ENCODE data around the gene PSMD2.

PSMD2 gene

DNA sequence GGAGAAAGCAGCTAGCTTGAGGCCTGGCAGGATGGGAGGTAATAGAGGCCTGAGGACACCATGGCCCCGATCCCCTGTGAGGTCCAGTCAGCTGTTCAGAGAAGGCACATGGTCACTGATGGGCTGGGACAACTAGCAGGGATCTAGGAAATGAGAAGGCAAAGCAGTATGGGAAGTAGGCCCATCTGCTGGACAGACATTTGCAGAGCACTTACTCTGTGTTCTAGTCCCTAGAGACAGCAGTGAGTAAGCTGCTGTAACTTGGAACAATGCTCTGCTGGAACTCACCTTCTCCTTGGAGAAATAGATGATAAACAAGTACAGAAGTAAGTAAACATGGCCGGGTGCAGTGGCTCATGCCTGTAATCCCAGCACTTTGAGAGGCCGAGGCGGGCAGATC, 16.1 kb upstream of the PSMD2 start:
- no peak for DNase-seq (ENCODE audit: low read depth)

DNA sequence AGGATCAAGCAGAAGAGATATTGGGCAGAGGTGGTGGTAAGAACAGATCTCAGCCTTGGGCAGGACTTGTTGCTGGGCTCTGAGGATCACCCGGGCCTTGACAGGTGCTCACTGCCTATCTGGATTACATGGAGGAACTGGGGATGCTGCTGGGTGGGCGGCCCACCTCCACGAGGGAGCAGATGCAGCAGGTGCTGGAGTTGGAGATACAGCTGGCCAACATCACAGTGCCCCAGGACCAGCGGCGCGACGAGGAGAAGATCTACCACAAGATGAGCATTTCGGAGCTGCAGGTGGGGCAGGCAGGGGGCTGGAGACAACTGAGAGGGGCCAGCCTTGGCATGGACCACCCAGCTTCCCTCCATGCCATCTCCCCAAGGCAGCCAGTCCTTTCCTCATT, 15.4 kb upstream of the PSMD2 start:
- DNase-seq (ENCODE audit: low read depth), result no peak

DNA sequence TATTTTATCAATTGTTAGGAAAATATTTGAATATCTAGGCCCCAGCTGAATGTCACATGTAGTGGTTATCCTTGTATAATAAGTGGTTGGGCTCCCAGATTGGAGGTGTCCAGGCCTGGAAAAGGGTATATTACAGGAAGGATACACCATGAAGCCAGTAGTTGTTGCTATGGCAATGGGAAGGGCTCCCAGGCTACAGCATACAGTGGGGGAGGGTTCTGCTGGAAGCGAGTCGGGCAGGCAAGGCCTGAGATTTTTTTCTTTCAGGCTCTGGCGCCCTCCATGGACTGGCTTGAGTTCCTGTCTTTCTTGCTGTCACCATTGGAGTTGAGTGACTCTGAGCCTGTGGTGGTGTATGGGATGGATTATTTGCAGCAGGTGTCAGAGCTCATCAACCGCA, 14.3 kb upstream of the PSMD2 start:
- no peak for DNase-seq (ENCODE audit: low read depth)

DNA sequence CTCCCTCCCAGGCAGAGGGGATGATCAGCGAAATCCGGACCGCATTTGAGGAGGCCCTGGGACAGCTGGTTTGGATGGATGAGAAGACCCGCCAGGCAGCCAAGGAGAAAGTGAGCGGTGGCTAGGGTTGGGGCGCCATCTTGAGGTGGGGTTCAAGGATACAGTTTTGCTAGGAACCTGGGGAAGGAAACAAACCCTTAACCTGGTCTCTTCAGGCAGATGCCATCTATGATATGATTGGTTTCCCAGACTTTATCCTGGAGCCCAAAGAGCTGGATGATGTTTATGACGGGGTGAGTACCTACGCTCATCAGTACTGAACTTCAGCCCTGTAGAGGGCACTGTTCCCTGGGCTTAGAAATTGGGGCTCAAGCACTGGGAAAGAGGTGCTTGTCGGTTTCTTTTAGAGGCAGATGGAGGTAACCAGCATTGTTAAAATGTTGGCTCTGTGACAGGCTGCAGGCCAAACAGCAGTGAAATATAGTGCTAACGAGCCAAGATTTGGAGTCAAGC, 9.6 kb upstream of the PSMD2 start:
- peak; percentile 54 for DNase-seq (ENCODE audit: low read depth)

DNA sequence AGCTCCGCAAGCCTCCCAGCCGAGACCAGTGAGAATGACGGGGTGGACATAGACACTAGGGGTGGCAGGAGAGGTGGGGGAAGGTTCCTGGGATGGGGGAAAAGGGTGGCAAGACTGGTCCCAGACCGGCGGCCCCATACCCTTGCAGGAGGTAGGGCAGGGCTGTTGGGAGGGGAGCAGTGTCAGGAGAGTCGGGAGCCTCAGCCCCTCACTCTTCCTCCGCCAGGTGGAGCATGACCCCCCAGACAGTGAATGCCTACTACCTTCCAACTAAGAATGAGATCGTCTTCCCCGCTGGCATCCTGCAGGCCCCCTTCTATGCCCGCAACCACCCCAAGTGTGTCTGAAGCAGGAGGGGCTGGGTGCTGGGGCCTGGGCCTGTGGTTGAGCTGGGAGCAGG, 8.7 kb upstream of the PSMD2 start:
- DNase-seq (ENCODE audit: low read depth), result no peak

DNA sequence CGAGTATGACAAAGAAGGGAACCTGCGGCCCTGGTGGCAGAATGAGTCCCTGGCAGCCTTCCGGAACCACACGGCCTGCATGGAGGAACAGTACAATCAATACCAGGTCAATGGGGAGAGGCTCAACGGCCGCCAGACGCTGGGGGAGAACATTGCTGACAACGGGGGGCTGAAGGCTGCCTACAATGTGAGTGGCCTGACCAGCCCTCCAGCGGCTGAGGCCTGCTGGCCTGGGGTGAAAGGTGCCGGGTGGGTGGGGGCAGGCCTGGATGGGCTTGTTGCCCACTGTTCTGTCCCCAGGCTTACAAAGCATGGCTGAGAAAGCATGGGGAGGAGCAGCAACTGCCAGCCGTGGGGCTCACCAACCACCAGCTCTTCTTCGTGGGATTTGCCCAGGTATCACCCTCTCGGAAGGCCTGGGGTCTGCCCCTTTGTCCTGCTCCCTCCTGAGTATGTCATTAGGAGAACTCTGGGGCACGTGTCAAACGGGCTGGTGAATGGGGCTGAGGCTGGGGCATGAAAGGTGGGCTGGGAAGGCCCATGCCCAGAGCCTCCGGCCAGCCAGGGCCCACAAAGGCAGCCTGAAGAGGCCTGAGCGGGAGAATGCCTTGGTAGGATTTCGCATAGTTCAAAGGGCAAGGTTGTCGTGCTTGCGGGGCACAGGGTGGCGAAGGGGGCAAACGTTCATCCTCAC, 7.8 kb upstream of the PSMD2 start:
- no peak for DNase-seq (ENCODE audit: low read depth)

DNA sequence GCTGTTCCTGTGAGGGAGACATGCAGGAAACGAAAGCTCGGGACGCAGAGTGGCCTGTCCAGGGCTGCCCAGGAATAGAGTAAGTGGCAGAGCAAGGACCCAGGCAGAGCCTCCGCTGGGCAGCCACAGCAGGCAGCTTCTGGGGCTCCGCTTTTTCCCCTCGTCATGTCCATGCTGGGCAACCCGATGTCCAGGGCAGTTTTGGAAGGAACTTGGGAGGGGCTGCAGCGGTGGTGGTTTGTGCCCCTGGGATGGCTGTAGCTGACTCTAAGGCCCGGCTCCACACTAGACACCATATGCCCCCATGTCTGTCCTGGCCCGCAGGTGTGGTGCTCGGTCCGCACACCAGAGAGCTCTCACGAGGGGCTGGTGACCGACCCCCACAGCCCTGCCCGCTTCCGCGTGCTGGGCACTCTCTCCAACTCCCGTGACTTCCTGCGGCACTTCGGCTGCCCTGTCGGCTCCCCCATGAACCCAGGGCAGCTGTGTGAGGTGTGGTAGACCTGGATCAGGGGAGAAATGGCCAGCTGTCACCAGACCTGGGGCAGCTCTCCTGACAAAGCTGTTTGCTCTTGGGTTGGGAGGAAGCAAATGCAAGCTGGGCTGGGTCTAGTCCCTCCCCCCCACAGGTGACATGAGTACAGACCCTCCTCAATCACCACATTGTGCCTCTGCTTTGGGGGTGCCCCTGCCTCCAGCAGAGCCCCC, 7.1 kb upstream of the PSMD2 start:
- no peak for DNase-seq (ENCODE audit: low read depth)

DNA sequence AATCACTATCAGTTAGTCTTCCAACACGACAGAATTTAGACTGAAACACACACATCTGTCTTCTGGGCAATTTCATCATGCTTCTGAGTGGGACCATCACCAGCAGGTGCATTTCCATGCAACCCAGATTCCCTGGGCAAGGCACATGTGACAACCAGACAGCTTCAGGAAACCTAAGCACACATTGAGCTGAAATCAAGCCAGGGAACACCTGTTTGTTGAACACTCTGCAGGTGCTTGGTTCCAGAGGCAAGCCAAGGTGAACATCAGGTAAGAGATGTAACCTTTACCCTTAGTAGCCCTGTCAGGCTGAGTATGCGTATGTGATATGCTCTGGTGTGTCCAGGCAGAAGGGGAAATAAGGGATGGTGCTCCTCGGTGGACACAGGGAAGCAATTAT, 3.3 kb upstream of the PSMD2 start:
- no peak for DNase-seq (ENCODE audit: low read depth)

DNA sequence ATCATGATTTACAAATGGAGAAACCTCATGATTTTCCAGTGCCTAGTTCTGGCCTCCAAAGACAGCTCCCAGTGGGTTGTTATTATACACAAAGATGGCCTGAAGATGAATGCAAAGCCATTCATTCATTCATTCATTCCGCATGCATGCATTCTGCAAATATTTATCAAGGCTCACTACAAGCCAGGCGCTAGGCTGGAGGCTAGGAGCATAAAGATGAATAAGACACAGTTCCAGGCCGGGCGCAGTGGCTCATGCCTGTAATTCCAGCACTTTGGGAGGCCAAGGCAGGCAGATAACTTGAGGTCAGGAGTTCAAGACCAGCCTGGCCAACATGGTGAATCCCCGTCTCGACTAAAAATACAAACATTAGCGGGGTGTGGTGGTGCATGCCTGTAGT, 2.4 kb upstream of the PSMD2 start:
- no peak for DNase-seq (ENCODE audit: low read depth)

DNA sequence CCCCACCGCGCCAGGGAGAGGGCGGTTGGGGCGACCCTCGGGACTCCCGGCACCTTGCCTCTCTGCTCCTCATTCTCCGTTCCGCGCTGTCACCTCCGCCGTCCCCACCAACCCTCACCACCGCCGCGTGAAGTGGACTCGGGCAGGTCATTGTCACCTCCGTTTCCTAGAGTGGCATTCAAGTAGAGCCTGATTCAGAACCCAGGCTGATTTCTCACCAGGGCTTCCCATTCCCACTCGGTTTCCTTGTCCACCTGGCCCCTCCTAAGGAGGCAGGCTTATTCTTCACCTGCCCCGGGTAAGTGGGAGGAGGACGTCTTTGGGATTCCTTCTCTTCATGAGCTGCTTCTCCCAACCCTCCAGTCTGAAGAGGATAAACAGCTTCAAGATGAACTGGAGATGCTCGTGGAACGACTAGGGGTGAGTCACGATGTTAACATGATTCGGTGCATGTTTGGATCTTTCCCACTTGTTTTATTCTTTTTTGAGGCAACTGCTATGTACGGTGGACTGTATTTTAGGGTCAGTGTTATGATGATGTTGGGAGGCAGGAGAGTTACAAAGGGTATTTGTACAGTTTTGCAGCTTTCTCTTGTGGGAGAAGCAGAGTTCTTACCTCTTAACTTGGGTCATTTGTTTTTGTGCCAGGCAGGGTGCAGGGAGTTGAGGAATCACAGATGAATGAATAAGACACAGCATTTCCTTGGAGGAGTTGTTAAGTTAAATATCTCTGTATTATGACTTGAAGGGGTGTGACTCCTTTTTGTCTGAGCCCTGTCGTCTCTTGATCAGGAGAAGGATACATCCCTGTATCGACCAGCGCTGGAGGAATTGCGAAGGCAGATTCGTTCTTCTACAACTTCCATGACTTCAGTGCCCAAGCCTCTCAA, 692 bp downstream of the PSMD2 start:
- no peak for DNase-seq (ENCODE audit: low read depth)

DNA sequence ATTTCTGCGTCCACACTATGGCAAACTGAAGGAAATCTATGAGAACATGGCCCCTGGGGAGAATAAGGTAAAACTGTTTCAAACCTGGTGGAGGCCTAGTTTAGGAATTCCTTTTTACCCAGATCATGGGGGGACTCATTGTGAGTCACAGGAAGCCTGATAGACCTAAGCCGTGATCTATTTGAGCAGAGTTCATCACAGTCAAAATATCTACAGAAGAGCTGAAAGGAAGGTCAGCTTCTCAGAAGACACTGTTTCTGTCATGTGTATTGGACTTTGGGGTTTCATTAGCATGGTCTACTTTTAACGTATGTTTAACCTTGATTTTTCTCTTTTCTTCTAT, 1.3 kb downstream of the PSMD2 start:
- DNase-seq (ENCODE audit: low read depth), result no peak

DNA sequence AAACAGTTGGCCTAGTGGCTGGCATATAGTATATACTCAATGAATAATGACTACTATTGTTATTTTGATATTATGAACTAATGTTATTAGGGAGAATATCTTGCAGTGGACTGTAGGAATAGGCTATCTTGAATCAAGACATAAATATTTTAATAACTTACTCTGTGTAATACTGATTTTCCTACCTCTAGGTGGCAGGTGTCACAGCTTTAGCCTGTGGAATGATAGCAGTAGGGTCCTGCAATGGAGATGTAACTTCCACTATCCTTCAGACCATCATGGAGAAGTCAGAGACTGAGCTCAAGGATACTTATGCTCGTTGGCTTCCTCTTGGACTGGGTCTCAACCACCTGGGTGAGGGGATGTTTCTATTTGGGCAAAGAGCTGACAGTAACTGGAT, 6.5 kb downstream of the PSMD2 start:
- no peak for DNase-seq (ENCODE audit: low read depth)

DNA sequence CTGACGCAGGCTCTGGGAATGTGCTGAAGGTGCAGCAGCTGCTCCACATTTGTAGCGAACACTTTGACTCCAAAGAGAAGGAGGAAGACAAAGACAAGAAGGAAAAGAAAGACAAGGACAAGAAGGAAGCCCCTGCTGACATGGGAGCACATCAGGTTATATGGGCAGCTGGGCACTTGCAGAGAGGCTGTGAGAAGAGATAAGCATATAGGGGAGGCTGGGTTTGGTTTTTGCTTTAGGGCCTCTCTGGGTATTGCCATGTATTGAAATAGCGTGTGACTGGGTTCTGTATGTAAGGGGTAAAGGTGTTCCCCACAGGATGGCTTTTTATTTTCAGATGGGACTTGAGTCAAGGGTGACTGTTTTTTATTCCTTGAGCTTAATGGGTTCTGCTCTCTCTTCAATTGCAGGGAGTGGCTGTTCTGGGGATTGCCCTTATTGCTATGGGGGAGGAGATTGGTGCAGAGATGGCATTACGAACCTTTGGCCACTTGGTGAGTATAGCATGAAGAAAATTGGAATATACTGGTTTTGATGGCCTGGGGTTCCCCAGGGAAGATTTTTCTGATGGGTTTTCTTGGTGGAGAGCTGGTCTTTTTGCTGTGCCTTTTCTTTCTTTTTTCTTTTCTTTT, 7.4 kb downstream of the PSMD2 start:
- DNase-seq (ENCODE audit: low read depth), result no peak

DNA sequence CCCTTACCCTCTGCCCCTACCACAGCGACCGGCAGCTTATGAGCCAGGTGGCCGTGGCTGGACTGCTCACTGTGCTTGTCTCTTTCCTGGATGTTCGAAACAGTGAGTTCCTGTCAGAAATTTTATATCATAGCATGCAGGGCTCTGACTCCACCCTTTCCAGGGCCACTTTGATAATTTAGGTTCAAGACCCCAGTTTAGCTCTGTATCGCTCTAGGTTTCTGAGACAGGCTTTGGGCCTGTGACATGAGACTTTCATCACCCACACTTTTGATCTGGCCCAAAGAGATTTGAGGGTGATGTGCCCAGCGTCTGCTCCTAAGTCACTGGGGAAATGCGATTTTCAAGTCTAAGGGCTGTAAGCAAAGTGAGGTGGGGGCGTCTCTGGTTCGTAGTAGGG, 8.9 kb downstream of the PSMD2 start:
- no peak for DNase-seq (ENCODE audit: low read depth)

DNA sequence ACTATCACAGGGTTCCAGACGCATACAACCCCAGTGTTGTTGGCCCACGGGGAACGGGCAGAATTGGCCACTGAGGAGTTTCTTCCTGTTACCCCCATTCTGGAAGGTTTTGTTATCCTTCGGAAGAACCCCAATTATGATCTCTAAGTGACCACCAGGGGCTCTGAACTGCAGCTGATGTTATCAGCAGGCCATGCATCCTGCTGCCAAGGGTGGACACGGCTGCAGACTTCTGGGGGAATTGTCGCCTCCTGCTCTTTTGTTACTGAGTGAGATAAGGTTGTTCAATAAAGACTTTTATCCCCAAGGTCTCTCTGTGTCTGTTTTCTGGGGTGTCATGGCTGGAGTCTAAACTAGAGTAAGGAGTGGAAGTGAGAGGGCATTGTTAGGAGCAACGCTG, 9.7 kb downstream of the PSMD2 start:
- DNase-seq (ENCODE audit: low read depth), result no peak

DNA sequence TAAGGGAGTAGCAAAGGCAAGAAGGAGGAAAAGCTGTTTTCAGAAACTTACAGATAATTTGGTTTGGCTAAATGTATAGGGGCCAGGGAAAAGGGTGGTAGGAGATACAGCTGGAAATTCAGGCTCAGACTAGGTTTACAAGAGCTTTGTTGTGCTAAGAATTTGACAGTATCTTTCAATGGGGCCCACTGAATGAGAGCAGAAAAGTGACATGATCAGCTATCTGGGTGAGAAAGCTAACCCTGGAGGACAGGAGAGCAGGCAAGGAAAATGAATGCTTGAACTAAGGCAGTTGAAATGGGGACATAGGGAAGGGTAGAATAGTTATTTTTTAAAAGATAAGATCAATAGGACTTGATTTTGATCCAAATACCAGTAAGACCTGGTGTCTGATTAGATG, 12.6 kb downstream of the PSMD2 start:
- DNase-seq (ENCODE audit: low read depth), result no peak

DNA sequence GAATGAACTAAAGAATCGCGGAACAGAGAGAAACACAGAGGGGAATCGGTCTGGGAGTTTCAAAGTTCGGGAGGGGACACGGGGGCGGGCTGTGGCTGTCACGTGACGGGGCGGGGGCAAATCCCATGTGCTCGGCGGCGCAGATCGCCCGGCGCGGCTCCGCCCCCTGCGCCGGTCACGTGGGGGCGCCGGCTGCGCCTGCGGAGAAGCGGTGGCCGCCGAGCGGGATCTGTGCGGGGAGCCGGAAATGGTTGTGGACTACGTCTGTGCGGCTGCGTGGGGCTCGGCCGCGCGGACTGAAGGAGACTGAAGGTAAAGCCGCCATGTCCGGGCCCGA, 15.3 kb downstream of the PSMD2 start, which contains the start of gene EIF4G1:
Gene EIF4G1, plus strand, starts transcription at position 244 of the 337 bp plus-strand sequence. CDS start 1,191 bp downstream, outside the sequence.
- DNase-seq (ENCODE audit: low read depth), result peak; percentile 90

DNA sequence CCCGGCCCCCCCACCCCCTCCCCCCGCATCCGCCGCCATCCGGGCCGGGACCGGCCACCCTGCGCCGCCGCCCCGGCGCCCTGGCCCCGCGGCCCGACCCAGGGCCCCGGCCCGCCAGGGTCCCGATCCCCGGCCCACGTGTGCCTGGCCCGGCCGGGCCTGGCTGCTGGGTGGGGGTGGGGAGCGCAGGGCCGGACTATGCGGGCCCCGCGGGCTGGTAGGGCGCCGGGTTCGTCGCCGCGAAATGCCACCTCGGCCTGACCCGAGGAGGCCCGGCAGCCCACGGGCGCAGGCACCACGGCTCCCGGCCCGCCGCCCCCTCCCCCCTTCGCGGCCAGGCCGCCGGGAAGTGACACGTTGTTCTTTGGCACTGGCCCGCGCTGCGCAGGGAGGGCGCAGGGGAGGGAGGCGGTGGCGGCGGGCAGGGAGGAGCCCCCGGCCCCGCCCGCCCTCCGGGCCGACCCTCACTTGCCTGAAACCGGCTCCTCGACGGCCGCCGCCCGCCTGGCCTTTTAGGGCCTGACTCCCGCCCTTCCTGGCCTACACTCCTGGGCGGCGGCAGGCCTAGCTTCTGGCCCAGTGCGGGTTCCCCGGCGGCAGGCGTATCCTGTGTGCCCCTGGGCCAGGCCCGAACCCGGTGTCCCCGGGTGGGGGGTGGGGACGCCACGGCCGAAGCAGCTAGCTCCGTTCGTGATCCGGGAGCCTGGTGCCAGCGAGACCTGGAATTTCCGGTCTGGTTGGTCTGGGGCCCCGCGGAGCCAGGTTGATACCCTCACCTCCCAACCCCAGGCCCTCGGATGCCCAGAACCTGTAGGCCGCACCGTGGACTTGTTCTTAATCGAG, 15.9 kb downstream of the PSMD2 start:
- peak; percentile 64 for DNase-seq (ENCODE audit: low read depth)

DNA sequence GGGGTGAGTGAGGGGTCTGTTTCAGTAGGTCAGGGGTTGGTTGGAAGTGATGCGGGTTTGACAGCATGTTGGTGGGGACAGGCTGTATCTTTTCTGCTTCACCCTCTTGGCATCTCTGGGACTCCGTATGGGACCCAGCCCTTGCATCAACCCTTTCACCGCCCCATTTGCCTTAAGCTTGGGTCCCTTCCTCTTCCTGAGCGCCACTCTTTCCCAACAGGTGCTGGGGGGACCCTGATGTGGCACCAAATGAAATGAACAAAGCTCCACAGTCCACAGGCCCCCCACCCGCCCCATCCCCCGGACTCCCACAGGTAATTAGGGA, 16.5 kb downstream of the PSMD2 start:
- DNase-seq (ENCODE audit: low read depth), result no peak

DNA sequence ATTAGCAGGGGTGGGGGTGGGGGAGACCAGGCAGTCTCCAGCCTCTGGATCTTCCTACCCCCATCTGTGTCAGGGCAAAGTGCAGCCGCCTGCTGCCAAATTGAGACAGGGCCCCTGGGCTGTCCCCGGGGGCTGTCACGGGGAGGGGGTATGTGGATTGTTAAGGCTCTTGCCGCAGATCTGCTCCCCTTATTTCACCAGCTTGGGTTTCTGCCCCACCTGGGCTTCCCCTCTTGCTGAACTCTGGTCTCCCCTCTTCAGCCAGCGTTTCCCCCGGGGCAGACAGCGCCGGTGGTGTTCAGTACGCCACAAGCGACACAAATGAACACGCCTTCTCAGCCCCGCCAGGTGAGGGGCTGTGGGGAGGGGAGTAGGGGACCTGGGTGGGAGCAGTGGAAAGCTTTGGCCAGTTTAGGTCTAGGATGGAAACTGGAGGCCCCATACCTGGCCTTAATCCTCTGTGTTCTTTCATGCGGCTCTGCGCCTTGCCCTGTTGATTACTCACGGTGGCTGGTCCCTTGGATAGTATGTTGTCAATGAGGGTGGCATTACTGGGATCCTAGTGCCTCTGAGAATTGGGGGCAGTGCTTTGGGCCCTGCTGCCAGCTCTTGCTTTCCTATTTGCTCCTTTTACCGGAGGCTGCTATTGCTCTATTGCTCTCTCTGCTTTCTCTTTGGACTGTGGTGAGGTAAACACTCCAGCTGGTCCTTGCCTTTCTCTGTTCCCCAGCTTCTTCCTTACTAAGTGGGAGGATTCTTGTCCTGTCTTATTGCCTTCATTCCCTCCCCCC, 17.0 kb downstream of the PSMD2 start:
- no peak for DNase-seq (ENCODE audit: low read depth)

DNA sequence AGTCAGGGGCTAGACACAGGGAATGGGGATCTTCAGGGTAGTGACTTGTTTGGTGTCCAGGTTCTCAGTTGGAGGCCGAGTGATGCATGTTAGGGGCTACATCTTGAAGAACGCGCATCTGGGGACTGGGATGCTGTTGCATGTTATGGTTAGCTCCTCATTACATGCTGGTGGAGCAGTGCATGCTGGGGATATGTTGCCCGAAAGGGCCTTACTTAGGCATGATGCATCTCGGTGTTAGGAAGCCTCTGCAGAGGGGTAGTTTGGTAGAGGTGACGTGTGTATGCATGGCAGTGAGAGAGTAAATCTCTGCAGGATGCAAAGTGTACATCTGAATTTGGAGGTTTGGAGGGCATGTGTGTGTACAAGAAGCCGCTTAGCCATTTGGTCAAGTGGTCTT, 17.8 kb downstream of the PSMD2 start:
- DNase-seq (ENCODE audit: low read depth), result no peak
